HCT116 (cell line): Measurements from ENCODE around the gene OR13J1. TPM values are rescaled to one million over a fixed set of nuclear protein-coding genes. Genes with fewer than 3 reads are reported as not detected.
"Not testable (repeated sequence)": the region's sequence is repeated elsewhere in the genome, so short reads cannot be mapped to it uniquely, and the experiment has no call there.

Experiments used
- ATAC-seq: fragments of 200-7000 bp; cut with Tn5 transposase; 2 replicates; pipeline ENCODE4 v1.9.1; 2020; ENCODE audit warnings: mild to moderate bottlenecking, moderate library complexity
- BruUV-seq: library from RNA; stranded (reverse); fragments of 400-500 nt; replicated peaks from 2 replicates; lab custom pipeline; 2021; lab: Mats Ljungman, UMichigan
- CTCF ChIA-PET: fragments of 300-600 bp; sonication (Branson Sonifier 250); formaldehyde crosslinking; loops from one replicate; lab custom pipeline; 2021; ENCODE audit warnings: antibody characterized with exemption; lab: Charles Lee
- POLR2A ChIA-PET: fragments of 300-600, 350-600 bp; sonication (Branson Sonifier 250); formaldehyde crosslinking; loops from one replicate; lab custom pipeline; 2021; ENCODE audit warnings: antibody characterized with exemption; lab: Charles Lee
- RAD21 ChIA-PET, 2 experiments: fragments of 300-600 bp; sonication (Branson Sonifier 250); formaldehyde crosslinking; loops; one replicate each; lab custom pipeline; 2023; ENCODE audit warnings: low total read pairs in 2 of 2; ENCODE audit not compliant: uncharacterized antibody in 2 of 2, unreplicated experiment in 2 of 2, low non-redundant PET in 1 of 2; lab: Charles Lee
- DNase-seq: peaks from one replicate; pipeline ENCODE4 v3.0.0-alpha.2; 2010; ENCODE audit warnings: low read depth, low spot score
- H2AFZ ChIP-seq: fragments of 200-600 bp; shearing (Covaris generic), sonication (generic); 2 replicates; pipeline ENCODE4 v1.6.1; 2017; ENCODE audit warnings: low read depth, mixed run types, mixed read lengths, antibody characterized with exemption, low read length; ENCODE audit not compliant: poor library complexity, severe bottlenecking
- H3K27ac ChIP-seq: 2 replicates; pipeline ENCODE4 v1.5.1; 2012; ENCODE audit warnings: low read depth, low read length
- H3K27me3 ChIP-seq: fragments of 200-600 bp; sonication (generic); 2 replicates; pipeline ENCODE4 v1.6.1; 2016; ENCODE audit warnings: mixed run types, low read length, mixed read lengths; ENCODE audit not compliant: insufficient read depth
- H3K36me3 ChIP-seq, 2 experiments: fragments of 200-500 bp in 1 of 2; fragments of 200-600 bp in 1 of 2; sonication (Bioruptor generic) in 1 of 2; sonication (generic) in 1 of 2; 2 replicates each; pipeline versions ENCODE4 v1.5.1 to v1.6.1; 2014 to 2016; ENCODE audit warnings: low read length in 2 of 2, inconsistent platforms in 1 of 2, mixed read lengths in 1 of 2, mixed run types in 1 of 2; ENCODE audit not compliant: insufficient read depth in 2 of 2, control insufficient read depth in 1 of 2
- H3K4me1 ChIP-seq, 2 experiments: fragments of 200-600 bp in 1 of 2; sonication (generic) in 1 of 2; 2 replicates each; pipeline versions ENCODE4 v1.5.1 to v1.6.1; 2012 to 2017; ENCODE audit warnings: low read length in 2 of 2, inconsistent platforms in 1 of 2, mild to moderate bottlenecking in 1 of 2, mixed read lengths in 1 of 2, mixed run types in 1 of 2, moderate library complexity in 1 of 2; ENCODE audit not compliant: insufficient read depth in 2 of 2, control insufficient read depth in 1 of 2
- H3K4me2 ChIP-seq: fragments of 200-600 bp; sonication (generic); 2 replicates; pipeline ENCODE4 v1.6.1; 2017; ENCODE audit warnings: mixed run types, low read length, mixed read lengths
- H3K4me3 ChIP-seq, 2 experiments: fragments of 200-600 bp in 1 of 2; sonication (generic) in 1 of 2; replicated peaks in 1 of 2; 2 replicates each; pipeline ENCODE4 v1.5.1; 2011 to 2016; ENCODE audit warnings: low read length in 2 of 2, control low read depth in 1 of 2, low read depth in 1 of 2, mild to moderate bottlenecking in 1 of 2, mixed read lengths in 1 of 2, mixed run types in 1 of 2
- H3K79me2 ChIP-seq: fragments of 200-600 bp; sonication (generic); 2 replicates; pipeline ENCODE4 v1.6.1; 2017; ENCODE audit warnings: mild to moderate bottlenecking, mixed run types, low read length, moderate library complexity, mixed read lengths; ENCODE audit not compliant: insufficient read depth
- H3K9ac ChIP-seq: fragments of 200-600 bp; sonication (generic); 2 replicates; pipeline ENCODE4 v1.6.1; 2016; ENCODE audit warnings: low read length, mixed read lengths
- H3K9me2 ChIP-seq: fragments of 200-600 bp; sonication (generic), shearing (Covaris generic); 2 replicates; pipeline ENCODE4 v1.6.1; 2017; ENCODE audit warnings: mixed run types, mild to moderate bottlenecking, moderate library complexity; ENCODE audit not compliant: insufficient read depth
- H3K9me3 ChIP-seq, 2 experiments: fragments of 200-500 bp in 1 of 2; fragments of 200-600 bp in 1 of 2; sonication (Bioruptor generic) in 1 of 2; sonication (generic) in 1 of 2; 2 replicates each; pipeline ENCODE4 v1.6.1; 2014 to 2017; ENCODE audit warnings: low read length in 2 of 2, mixed read lengths in 2 of 2, inconsistent platforms in 1 of 2, low read depth in 1 of 2, mild to moderate bottlenecking in 1 of 2, mixed run types in 1 of 2, moderate library complexity in 1 of 2; ENCODE audit not compliant: control insufficient read depth in 1 of 2, insufficient read depth in 1 of 2
- H4K20me1 ChIP-seq: fragments of 200-600 bp; sonication (generic), shearing (Covaris generic); 2 replicates; pipeline ENCODE4 v1.6.1; 2017; ENCODE audit warnings: mixed run types, mild to moderate bottlenecking, moderate library complexity; ENCODE audit not compliant: insufficient read depth
- CBX3 ChIP-seq: IDR thresholded peaks from 2 replicates; pipeline ENCODE4 v1.6.1; 2012; ENCODE audit warnings: low read depth
- CEBPB ChIP-seq: IDR thresholded peaks from 2 replicates; pipeline ENCODE4 v1.6.1; 2012; ENCODE audit warnings: low read depth
- ELF1 ChIP-seq: IDR thresholded peaks from 2 replicates; pipeline ENCODE4 v1.6.1; 2012; ENCODE audit warnings: low read depth, borderline replicate concordance
- EZH2 ChIP-seq: fragments of 200-600 bp; sonication (generic); IDR thresholded peaks from 2 replicates; pipeline ENCODE4 v1.6.1; 2017; ENCODE audit warnings: antibody characterized with exemption, mixed run types
- POLR2AphosphoS5 ChIP-seq: IDR thresholded peaks from 2 replicates; pipeline ENCODE4 v1.6.1; 2011; ENCODE audit warnings: mild to moderate bottlenecking, low read depth, low read length, moderate library complexity
- RAD21 ChIP-seq: IDR thresholded peaks from 2 replicates; pipeline ENCODE4 v1.6.1; 2012; ENCODE audit warnings: low read depth, mild to moderate bottlenecking
- SRF ChIP-seq: IDR thresholded peaks from 2 replicates; pipeline ENCODE4 v1.6.1; 2012; ENCODE audit warnings: low read depth
- TCF7L2 ChIP-seq: IDR thresholded peaks from 2 replicates; pipeline ENCODE4 v1.7.0; 2011; ENCODE audit warnings: borderline replicate concordance, inconsistent platforms; ENCODE audit not compliant: insufficient read depth, insufficient read length; ENCODE audit errors: extremely low read depth
- YY1 ChIP-seq: IDR thresholded peaks from 2 replicates; pipeline ENCODE4 v1.6.1; 2011; ENCODE audit warnings: low read length, low read depth, moderate library complexity, mild to moderate bottlenecking; ENCODE audit not compliant: insufficient replicate concordance; ENCODE audit errors: extremely low read depth
- intact Hi-C: fragments of 100-400 bp; cut with micrococcal nuclease; formaldehyde crosslinking; loops from 2 replicates; pipeline ENCODE4 v1.10.0; 2022
- total RNA-seq: library from RNA; stranded (reverse); gene quantifications from one replicate; pipeline ENCODE4 v1.2.1, GENCODE V29; 2021; ENCODE audit not compliant: unreplicated experiment
- TF ChIP-seq, protein P1 (sequence below): IDR thresholded peaks from 2 replicates; pipeline ENCODE4 v1.6.1; 2012
- TF ChIP-seq, protein P2 (sequence below): IDR thresholded peaks from 2 replicates; pipeline ENCODE4 v1.6.1; 2012
- TF ChIP-seq, protein P3 (sequence below): IDR thresholded peaks from 2 replicates; pipeline ENCODE4 v1.6.1; 2011; ENCODE audit warnings: mild to moderate bottlenecking, low read length, moderate library complexity; ENCODE audit not compliant: insufficient replicate concordance; ENCODE audit errors: extremely low read depth

Gene OR13J1
- total RNA-seq, 1 experiment from 2014 or later: not detected

DNA sequence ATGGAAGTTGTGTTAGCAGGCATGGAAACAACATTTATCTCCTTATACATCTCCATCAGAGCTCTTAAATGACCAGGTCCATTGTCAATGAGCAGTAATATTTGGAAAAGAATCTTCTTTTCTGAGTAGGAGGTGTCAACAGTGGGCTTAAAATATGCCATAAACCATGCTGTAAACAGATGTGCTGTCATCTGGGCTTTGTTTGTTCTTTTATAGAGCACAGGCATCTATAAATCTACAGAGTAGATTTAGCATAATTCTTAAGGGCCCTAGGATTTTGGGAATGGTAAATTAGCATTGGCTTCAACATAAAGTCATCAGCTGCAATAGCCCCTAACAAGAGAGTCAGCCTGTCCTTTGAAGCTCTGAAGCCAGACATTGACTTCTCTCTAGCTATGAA, 28.1 kb upstream of the OR13J1 start:
- no TSS peak for BruUV-seq
- no peak overlapping the region for H2AFZ ChIP-seq
- no peak overlapping the region for H3K4me2 ChIP-seq
- POLR2A ChIA-PET: no interaction called here
- TF ChIP-seq TCF7L2 (no peak), YY1 (no peak), ELF1 (no peak), CEBPB (no peak), EZH2 (no peak), SRF (no peak), POLR2AphosphoS5 (no peak), CBX3 (no peak), RAD21 (no peak)
- TF ChIP-seq, protein P1, sequence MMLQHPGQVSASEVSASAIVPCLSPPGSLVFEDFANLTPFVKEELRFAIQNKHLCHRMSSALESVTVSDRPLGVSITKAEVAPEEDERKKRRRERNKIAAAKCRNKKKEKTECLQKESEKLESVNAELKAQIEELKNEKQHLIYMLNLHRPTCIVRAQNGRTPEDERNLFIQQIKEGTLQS: no peak
- TF ChIP-seq, protein P2, sequence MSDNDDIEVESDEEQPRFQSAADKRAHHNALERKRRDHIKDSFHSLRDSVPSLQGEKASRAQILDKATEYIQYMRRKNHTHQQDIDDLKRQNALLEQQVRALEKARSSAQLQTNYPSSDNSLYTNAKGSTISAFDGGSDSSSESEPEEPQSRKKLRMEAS: no peak
- TF ChIP-seq, protein P3, sequence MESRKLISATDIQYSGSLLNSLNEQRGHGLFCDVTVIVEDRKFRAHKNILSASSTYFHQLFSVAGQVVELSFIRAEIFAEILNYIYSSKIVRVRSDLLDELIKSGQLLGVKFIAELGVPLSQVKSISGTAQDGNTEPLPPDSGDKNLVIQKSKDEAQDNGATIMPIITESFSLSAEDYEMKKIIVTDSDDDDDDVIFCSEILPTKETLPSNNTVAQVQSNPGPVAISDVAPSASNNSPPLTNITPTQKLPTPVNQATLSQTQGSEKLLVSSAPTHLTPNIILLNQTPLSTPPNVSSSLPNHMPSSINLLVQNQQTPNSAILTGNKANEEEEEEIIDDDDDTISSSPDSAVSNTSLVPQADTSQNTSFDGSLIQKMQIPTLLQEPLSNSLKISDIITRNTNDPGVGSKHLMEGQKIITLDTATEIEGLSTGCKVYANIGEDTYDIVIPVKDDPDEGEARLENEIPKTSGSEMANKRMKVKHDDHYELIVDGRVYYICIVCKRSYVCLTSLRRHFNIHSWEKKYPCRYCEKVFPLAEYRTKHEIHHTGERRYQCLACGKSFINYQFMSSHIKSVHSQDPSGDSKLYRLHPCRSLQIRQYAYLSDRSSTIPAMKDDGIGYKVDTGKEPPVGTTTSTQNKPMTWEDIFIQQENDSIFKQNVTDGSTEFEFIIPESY: no peak
- TF ChIP-seq, all 23 proteins: peak for 0
- ATAC-seq: no peak
- Histone ChIP-seq H3K9me3 (no peaks in the 10 kb centered on the region), H3K79me2 (no peaks in the 10 kb centered on the region), H3K27ac (no peak overlapping the region), H3K9ac (no peak overlapping the region), H3K4me3 (no peak overlapping the region), H3K27me3 (no peaks in the 10 kb centered on the region), H3K9me2 (no peaks in the 10 kb centered on the region), H3K36me3 (no peaks in the 10 kb centered on the region), H3K4me1 (peaks cover 3 to 6% of the 10 kb centered on the region in 2 experiments; a peak in 2 of 4 replicates), H4K20me1 (no peaks in the 10 kb centered on the region)
- ChIA-PET CTCF (interaction anchor here (1.2 to 9.8 kb wide), 2 partner anchors 16 to 125 kb away, joined by 4 to 50 read pairs; no protein-coding TSS in a partner anchor), RAD21 (no interaction called here)
- intact Hi-C loops: no loop called here
- no peak for DNase-seq

DNA sequence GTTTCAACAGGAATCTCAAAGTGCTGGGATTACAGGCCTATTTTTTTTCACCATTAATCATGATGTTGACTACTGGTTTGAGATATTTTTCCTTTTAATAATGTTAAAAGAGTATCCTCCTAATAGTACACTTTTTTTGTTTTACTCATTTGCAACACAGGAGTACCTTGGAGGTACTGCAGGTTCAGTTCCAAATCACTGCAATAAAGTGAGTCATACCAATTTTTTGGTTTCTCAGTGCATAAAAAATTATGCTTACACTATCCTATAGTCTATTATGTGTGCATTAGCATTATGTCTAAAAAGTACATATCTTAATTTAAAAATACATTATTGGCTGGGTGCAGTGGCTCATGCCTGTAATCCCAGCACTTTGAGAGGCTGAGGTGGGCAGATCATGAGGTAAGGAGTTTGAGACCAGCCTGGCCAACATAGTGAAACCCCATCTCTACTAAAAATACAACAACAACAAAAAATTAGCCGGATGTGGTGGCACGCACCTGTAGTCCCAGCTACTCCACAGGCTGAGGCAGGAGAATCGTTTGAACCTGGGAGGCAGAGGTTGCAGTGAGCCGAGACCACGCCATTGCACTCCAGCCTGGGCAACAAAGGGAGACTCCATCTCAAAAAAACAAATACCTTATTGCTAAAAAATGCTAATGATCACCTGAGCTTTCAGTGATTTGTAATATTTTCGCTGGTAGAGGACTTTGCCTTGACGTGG, 27.3 kb upstream of the OR13J1 start:
- H2AFZ ChIP-seq, H3K9me2 ChIP-seq, ATAC-seq, H3K4me3 ChIP-seq, BruUV-seq, intact Hi-C loops, H3K36me3 ChIP-seq, H3K4me2 ChIP-seq, H3K27ac ChIP-seq, H3K27me3 ChIP-seq, H4K20me1 ChIP-seq, H3K9me3 ChIP-seq, H3K9ac ChIP-seq, DNase-seq, RAD21 ChIA-PET, H3K79me2 ChIP-seq, H3K4me1 ChIP-seq, POLR2A ChIA-PET: not testable (repeated sequence)
- CTCF ChIA-PET: interaction anchor here (0.9 to 9.8 kb wide), 3 partner anchors 12 to 125 kb away, joined by 3 to 50 read pairs (median 4); no protein-coding TSS in a partner anchor
